ENCODE data around the gene TMEM272.

The TMEM272 gene, protein sequence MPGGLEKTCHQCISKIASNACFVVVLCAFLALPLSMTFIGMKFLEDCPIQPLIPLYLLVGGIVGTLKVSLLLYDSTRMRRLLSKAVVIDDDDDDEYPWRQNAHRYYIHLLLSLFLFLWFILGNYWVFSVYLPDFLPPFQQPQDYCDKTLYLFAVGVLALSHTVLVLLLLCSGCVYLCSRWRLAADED

GRCh38 chr13:51844862-51845573 lies at the start of gene TMEM272:
TMEM272 (minus strand) TSS chr13:51845177; CDS start chr13:51838530, 6,647 bp downstream.
- peak; percentile 71 for DNase-seq

GRCh38 chr13:51894239-51894638 lies 49.3 kb upstream of the TMEM272 start:
- DNase-seq, result no peak

GRCh38 chr13:51892657-51893056 lies 47.7 kb upstream of the TMEM272 start:
- no peak for DNase-seq

DNA sequence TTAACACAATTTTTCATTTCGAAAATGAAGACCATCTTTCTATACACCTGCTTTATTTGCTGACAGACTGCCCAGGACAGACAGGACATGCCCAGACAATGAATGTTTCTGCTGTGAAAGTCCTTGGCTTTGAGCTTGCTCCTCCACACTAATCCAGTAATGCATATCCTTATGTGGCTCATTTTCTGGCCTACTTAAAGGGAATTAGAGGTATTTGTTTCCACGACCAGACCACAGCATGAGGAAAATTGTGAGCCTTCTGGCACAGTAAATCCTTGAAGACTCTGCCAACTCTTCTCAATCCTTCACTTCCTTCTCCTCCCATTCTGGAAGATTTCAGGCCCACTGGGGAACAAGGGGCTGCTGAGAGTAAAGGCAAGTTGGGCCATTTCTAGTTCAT lies 42.5 kb upstream of the TMEM272 start:
- DNase-seq, result no peak

GRCh38 chr13:51885651-51886050 lies 40.7 kb upstream of the TMEM272 start:
- no peak for DNase-seq

- DNase-seq, result no peak
Measured at GRCh38 chr13:51883226-51883600, 38.2 kb upstream of the TMEM272 start.

DNA sequence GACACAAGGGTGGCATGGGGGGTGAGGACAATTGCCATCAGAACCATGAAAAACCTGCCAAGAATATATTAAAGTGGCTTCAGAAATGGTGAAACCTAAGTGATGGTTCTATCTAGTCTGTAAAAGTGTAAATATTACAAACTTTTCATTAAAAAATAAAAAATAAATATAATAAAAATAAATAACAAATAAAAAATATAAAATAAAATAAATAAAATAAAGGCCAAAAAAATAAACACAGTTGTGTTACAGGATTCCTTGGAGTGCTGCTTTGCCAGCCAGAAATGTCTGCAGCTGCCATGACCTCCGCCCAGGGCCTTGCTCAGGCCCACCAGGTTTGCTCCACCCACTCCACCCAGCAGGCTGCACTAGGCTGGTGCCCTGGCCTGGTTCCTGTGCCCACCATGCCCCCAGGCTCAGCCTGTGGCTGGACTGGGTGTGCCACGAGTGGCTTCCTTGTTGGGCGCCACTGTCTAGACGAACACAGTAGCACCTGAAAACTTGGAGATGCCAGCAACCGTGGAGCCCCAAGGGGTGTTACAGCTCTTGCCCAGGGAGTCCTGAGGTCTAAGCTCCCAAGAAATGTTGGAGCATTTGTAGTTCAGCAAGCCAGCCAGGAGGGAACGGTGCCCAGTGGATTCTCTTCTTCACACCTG lies 37.7 kb upstream of the TMEM272 start:
- no peak for DNase-seq

DNA sequence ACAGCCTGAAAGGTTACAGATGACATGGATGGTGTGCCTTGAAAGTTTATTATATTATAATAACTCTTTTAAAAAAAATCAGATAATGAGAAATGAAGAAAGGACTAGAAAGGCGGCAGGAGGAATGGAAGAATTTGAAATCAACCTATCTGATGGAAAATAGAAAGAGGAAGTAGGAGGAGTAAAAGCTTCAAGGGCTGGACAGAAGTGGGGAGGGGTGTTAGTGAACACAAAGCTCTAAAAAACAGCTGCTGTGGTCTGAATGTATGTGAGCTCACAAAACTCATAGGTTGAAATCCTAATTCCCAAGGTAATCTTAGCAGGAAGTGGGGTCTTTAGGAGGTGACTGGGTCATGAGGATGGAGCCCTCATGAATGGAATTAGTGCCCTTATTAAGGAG lies 36.3 kb upstream of the TMEM272 start:
- no peak for DNase-seq

DNA sequence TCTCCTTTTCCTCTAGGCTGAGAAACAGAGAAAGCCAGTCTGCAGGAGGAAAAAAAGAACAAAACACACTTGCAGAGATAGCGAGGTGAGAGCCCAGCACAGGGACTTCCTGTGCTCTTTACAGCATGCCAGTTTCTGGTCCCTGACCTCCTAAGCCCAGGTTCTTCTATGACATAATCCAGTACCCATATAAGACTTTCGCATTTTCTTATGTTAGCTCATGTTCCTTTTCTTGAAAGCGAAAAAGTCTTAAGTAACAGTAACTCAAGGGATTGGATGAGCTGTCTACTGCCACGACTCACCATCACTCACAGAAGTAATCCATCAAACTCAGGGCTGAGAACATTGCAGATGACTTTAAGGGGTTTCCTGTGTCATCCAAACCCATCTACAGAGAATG lies 34.2 kb upstream of the TMEM272 start:
- no peak for DNase-seq

DNA sequence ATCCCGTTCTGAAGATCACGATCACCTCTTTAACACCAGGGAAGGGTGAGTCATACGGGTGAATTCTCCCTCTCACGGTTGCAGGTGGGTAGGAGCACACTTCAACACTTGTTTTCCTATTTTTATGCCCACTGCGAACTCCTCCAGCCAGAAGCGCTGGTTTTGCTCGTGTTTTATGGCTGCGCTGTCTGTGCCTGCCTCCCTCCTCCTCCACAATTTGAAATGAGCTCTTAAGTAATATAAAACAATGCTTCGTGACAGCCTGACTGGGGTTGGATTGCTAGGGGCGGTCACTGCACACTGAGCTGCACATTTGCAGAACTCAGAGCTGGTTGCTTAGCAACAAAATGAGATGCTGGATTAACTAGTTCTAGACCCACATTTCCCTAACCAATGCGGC lies 29.7 kb upstream of the TMEM272 start:
- DNase-seq, result no peak

GRCh38 chr13:51873837-51874236 lies 28.9 kb upstream of the TMEM272 start:
- DNase-seq, result no peak

- no peak for DNase-seq
Measured at GRCh38 chr13:51873117-51873798, 28.3 kb upstream of the TMEM272 start.

- DNase-seq, result no peak
Measured at GRCh38 chr13:51870616-51871015, 25.6 kb upstream of the TMEM272 start.

DNA sequence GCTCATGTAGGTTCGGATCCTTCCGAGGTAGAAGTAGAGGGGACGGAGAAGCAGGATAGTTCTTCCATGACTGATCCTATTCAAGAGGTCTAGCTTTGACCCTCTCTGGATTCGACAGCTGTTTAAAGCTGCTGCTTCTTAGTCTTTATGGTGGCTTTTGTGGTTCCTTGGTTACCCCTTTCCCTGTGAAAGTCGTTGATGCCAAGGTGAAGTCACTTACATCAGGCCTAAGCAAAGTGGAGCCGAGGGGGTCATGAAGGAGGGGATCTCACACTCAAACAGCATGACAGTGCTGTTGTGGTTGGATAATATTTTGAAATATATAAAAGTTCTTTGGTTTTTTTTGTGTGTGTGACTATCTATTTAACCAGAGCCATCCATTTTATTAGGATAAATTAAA lies 24.9 kb upstream of the TMEM272 start:
- DNase-seq, result no peak

- DNase-seq, result no peak
Measured at GRCh38 chr13:51867062-51867461, 22.1 kb upstream of the TMEM272 start.

DNA sequence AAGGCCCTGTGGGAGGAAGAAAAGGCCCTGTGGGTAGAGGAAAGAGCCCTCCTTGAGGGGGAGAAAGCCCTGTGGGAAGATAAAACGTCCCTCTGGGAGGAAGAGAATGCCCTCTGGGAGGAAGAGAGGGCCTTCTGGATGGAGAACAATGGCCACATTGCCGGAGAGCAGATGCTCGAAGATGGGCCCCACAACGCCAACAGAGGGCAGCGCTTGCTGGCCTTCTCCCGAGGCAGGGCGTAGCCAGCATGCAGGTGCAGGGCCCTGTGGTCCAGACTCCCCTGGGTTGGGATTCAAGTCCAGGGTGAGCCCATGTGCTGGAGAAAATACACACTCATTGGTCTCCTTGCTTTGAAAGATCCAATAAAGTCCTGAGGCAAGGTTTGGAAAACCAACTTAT lies 20.9 kb upstream of the TMEM272 start:
- DNase-seq, result no peak

DNA sequence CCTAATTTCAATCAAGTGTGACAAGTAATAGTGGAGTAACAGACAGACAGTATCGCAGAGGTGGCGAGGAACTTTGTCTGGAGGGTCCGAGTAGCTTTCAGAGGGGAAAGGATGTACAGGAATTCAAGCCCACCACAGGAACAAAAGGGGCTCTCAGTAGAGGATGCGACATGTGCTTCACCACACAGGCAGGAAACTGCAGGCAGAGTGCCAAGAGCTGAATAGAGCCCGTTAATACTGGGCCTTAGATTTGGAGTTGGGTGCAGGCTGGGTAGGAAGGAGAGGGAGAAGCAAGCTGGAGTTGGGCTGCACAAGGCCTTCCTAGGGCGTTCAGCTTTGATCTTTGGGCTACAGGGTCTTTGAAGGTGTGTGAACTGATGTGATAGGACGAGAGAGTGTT lies 18.0 kb upstream of the TMEM272 start:
- no peak for DNase-seq

DNA sequence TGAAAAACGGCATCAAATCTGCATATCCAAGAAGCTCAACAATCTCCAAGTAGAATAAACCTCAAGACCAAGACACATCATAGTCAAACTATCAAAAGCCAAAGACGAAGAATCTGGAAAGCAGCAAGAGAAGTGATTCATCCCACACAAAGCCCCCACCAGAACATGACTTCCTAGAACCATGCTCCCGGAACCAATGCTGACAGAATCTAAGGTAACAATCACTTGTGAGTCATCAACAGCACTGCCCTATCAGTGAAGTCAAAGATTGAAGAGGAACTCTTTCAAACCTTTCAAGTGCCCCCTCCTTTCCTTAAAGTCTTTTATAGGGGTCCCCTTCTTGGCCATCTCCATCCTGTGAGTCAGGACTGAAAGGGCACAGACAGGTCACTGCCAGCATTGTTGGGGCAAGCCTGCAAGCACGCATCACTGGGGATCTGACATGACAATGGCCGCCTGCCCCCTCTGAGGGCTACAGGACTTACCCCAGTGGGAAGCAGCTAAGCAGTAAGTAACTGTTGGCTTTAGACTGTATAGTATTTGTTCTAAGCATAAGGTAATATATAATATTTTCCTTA lies 16.8 kb upstream of the TMEM272 start, which contains the start of gene CCDC70:
Gene CCDC70, plus strand, starts transcription at position 247 of the 578 bp plus-strand sequence. CDS start 3,443 bp downstream, outside the sequence.
- DNase-seq, result no peak

DNA sequence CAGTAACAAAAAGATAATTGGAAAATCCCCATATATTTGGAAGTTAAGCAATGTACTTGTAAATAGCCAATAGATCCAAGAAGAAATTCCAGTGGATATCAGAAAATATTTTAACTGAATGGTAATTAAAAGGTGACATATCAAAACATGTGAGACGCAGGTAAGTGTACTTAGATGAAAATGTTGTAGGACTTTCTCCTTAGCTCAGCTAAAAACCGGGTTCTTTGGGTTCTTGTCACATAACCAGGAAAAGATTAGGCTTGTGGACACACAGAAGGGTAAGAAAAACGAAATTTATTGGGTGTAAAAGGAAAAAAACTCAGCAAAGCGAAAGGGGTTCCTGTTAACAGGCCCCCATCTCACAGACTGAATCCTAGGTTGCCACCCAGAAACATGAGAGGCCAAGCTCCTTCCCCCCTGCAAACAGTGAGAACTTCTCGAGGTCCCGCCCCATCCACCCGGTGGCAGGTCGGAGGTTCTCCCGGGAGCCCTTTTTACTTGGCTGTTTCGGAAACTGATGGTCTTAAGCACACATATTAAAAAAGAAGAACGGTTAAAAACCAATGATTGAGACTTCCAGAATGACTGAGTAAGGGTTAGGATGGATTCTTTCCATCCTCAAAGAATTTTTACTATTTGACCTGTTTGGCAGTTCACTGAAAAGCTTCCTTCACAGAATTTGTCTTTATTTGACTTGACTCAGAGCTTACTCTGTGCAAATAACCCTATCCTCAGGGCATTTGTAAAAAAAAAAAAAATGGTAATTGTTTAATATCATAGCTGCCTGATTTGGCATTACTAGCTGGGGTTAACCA lies 13.7 kb upstream of the TMEM272 start:
- DNase-seq, result no peak

DNA sequence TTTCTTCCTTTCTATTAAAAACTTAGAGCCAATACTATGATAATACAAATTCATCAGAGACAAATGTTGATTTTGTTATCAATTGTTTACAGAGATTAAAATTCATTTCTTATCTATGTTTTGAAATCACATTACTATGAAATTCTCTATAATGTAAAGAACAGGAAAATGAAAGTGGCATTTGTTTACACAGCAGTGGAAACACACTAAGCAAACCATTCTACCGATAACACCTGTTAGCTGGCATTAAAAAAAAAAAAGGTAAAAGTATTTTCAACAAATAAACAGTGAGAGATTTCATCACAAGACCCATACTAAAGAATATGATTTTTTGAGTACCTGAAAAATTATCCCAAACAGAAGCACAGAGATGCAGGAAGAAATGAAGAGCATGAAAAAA lies 12.0 kb upstream of the TMEM272 start:
- no peak for DNase-seq

DNA sequence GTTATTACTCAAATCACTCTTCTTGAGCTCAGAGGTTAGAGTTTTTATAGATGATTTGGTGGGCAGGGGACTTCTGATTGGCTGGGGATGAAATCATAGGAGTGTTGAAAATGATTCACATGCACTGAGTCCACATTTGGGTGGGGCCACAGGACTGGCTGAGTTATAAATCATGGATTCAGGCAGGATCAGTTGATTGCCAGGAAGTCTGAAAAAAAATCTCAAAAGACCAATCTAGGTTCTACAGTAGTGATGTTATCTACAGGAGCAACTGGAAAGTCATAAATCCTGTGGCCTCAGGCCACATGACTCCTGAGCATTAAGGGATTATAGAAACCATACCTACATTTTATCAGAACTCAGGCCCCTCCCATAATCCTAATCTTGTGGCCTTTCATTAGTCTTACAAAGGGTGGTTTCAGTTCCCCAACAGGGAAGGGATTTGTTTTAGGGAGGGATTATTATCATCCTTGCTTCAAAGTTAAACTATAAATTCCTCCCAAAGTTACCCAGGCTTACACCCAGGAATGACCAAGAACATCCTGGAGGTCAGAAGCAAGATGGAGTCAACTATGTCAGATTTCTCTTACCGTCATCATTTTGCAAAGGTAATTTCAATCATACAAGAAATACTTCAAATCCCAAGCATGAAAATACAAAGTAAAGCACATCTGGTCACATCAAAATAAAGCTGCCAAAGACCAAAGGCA lies 11.2 kb upstream of the TMEM272 start:
- DNase-seq, result no peak

Measured in activated CD4-positive, CD25-positive, alpha-beta regulatory T cell treated with anti-CD3 and anti-CD28 coated beads, Interleukin-2, amount 50 U/mL, for 72 hours (primary cell).